Cardiac muscle cell (in vitro differentiated cells and primary cell): ENCODE data around the gene PRKCQ. TPM values are rescaled to one million over a fixed set of nuclear protein-coding genes. Genes with fewer than 3 reads are reported as not detected.
A peak's percentile ranks its signal among the peaks of the same experiment; 100 is the strongest.

ENCODE experiments used
- DNase-seq, 2 donors: peaks; one replicate each; pipeline versions ENCODE4 v3.0.0 to v3.0.0-alpha.2; 2010 to 2017; ENCODE audit warnings: low read depth in 1 of 2, low spot score in 1 of 2
- H3K27ac ChIP-seq: fragments of 200-600 bp; sonication (generic); 2 replicates; pipeline ENCODE4 v1.5.1; 2016
- H3K27me3 ChIP-seq: fragments of 200-600 bp; sonication (generic); 2 replicates; pipeline ENCODE4 v1.6.0; 2016; ENCODE audit warnings: control low read depth
- H3K36me3 ChIP-seq: fragments of 200-600 bp; sonication (generic); 2 replicates; pipeline ENCODE4 v1.5.1; 2016; ENCODE audit warnings: control low read depth
- H3K4me1 ChIP-seq: fragments of 200-600 bp; sonication (generic); 2 replicates; pipeline ENCODE4 v1.8.1; 2017; ENCODE audit warnings: low read depth, mild to moderate bottlenecking, mixed run types
- H3K4me3 ChIP-seq: fragments of 200-600 bp; sonication (generic); 2 replicates; pipeline ENCODE4 v1.5.1; 2016; ENCODE audit warnings: mild to moderate bottlenecking
- H3K9me3 ChIP-seq: fragments of 200-600 bp; sonication (generic); 2 replicates; pipeline ENCODE4 v1.5.1; 2017; ENCODE audit warnings: low read depth, mild to moderate bottlenecking, control low read depth
- CTCF ChIP-seq: IDR thresholded peaks from 2 replicates; pipeline ENCODE4 v1.5.1; 2012; ENCODE audit warnings: low read depth, mild to moderate bottlenecking, low read length
- polyA plus RNA-seq: library from polyadenylated mRNA; unstranded; fragments of >200 nt; fragmentation: Nextera tagmentation; extraction: Ambion mirVana; gene quantifications from 2 replicates; pipeline ENCODE4 v1.2.1, GENCODE V29; 2016
- total RNA-seq: library from RNA; depleted of rRNA; stranded (reverse); fragments of >200 nt; gene quantifications from 2 replicates; pipeline ENCODE4 v1.2.3, GENCODE V29; 2016

PRKCQ gene
- total and polyA plus RNA-seq, 2 experiments from 2014 or later = 3.7 to 4.1 TPM

GRCh38 chr10:6411436-6411835, 168.6 kb downstream of the PRKCQ start:
- Histone ChIP-seq H3K4me1 (no peaks in the 10 kb centered on the region), H3K27me3 (no peaks in the 10 kb centered on the region), H3K4me3 (no peak overlapping the region), H3K36me3 (no peaks in the 10 kb centered on the region), H3K9me3 (no peaks in the 10 kb centered on the region), H3K27ac (no peak overlapping the region)
- no peak for DNase-seq
- TF ChIP-seq CTCF = no peak

GRCh38 chr10:6410830-6411229, 169.2 kb downstream of the PRKCQ start:
- no peak for TF ChIP-seq CTCF
- Histone ChIP-seq H3K4me1 (no peaks in the 10 kb centered on the region), H3K36me3 (no peaks in the 10 kb centered on the region), H3K27ac (no peak overlapping the region), H3K4me3 (no peak overlapping the region), H3K9me3 (no peaks in the 10 kb centered on the region), H3K27me3 (no peaks in the 10 kb centered on the region)
- DNase-seq = no peak

- TF ChIP-seq CTCF = no peak
- DNase-seq = peak in 1 of 2 donors; percentile 76
These were observed 170.0 kb downstream of the PRKCQ start for GRCh38 chr10:6409971-6410643.

GRCh38 chr10:6408799-6409198, 171.3 kb downstream of the PRKCQ start:
- no peaks in the 10 kb centered on the region for H3K4me1 ChIP-seq
- DNase-seq = no peak
- H3K9me3 ChIP-seq = no peaks in the 10 kb centered on the region
- H3K27ac ChIP-seq = no peak overlapping the region
- H3K36me3 ChIP-seq = no peaks in the 10 kb centered on the region
- TF ChIP-seq CTCF = peak; percentile 21
- H3K27me3 ChIP-seq = no peaks in the 10 kb centered on the region
- H3K4me3 ChIP-seq = no peak overlapping the region

More at GRCh38 chr10:6409971-6410643, 170.0 kb downstream of the PRKCQ start:
- Histone ChIP-seq H3K4me1 (no peaks in the 10 kb centered on the region), H3K27me3 (no peaks in the 10 kb centered on the region), H3K9me3 (no peaks in the 10 kb centered on the region), H3K27ac (no peak overlapping the region), H3K36me3 (no peaks in the 10 kb centered on the region), H3K4me3 (no peak overlapping the region)

DNA sequence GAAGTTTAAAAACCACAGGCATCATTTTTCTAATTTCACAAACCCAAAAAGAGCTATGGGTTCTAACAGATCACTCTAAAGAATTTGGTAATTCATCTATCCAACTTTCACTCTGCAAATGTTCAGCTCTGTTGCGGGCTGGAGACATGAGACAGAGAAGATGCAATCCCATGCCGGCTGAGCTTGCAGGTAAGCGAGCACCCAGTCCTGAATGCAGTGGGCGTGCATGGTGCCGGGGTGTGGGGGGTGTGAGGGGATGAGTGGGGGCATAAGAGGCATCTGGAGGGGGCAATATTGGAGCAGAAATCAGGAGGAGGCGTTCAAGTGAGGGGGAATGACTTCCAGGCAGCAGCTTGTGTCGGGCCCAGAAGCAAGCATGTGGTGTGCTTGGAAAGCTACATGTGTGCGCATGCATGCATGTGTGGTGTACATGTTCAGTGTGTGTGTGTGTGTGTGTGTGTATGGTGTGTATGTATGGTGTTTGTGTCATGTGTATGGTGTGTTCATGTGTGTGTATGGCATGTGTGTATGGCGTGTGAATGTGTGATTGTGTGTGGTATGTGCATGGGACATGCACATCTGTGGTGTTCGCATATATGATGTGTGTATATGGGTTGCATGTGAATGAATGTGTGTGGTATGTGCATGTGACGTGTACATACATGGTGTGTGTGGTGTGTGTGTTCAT, 172.9 kb downstream of the PRKCQ start:
- Histone ChIP-seq H3K27ac (no peak overlapping the region), H3K27me3 (no peaks in the 10 kb centered on the region), H3K36me3 (no peaks in the 10 kb centered on the region), H3K9me3 (no peaks in the 10 kb centered on the region), H3K4me1 (no peaks in the 10 kb centered on the region), H3K4me3 (no peak overlapping the region)
- no peak for TF ChIP-seq CTCF
- no peak for DNase-seq
